ENCODE measurements around the gene ZNF444. TPM values are rescaled to one million over a fixed set of nuclear protein-coding genes. Genes with fewer than 3 reads are reported as not detected.
"Not testable (repeated sequence)": the region's sequence is repeated elsewhere in the genome, so short reads cannot be mapped to it uniquely, and the experiment has no call there.

The ZNF444 gene
- total RNA-seq, 4 donors from 2014 or later = 5.3 to 38.9 (median 21.0) TPM

GRCh38 chr19:56177564-56178243 is 36.6 kb downstream of the ZNF444 start:
- Histone ChIP-seq H3K4me1 (no peaks in the 10 kb centered on the region), H3K36me3 (no peaks in the 10 kb centered on the region), H3K4me3 (no peak overlapping the region), H3K27me3 (no peaks in the 10 kb centered on the region), H3K9me3 (no peaks in the 10 kb centered on the region), H3K27ac (no peak overlapping the region)
- DNase-seq = no peak
- no peak for TF ChIP-seq POLR2A (IDR thresholded peaks at IDR 0.05)
- no peak for TF ChIP-seq CTCF (IDR thresholded peaks at IDR 0.05)
- intact Hi-C loops (cut with DNase I; ENCODE audit: low total_unique reads) = no loop called here

GRCh38 chr19:56189785-56190184 is 48.7 kb downstream of the ZNF444 start:
- no peak for TF ChIP-seq POLR2A (IDR thresholded peaks at IDR 0.05)
- no peak for TF ChIP-seq CTCF (IDR thresholded peaks at IDR 0.05)
- Histone ChIP-seq H3K4me3 (no peak overlapping the region), H3K4me1 (no peaks in the 10 kb centered on the region), H3K27ac (no peak overlapping the region), H3K27me3 (no peaks in the 10 kb centered on the region), H3K36me3 (no peaks in the 10 kb centered on the region), H3K9me3 (no peaks in the 10 kb centered on the region)
- DNase-seq = no peak
- intact Hi-C loops (cut with DNase I; ENCODE audit: low total_unique reads) = no loop called here

- no peak for DNase-seq
- no peaks in the 10 kb centered on the region for H3K27me3 ChIP-seq
- H3K4me1 ChIP-seq = no peaks in the 10 kb centered on the region
- H3K36me3 ChIP-seq = no peaks in the 10 kb centered on the region
- H3K27ac ChIP-seq = no peak overlapping the region
- H3K4me3 ChIP-seq = no peak overlapping the region
- no peaks in the 10 kb centered on the region for H3K9me3 ChIP-seq
- intact Hi-C loops (cut with DNase I; ENCODE audit: low total_unique reads) = no loop called here
- TF ChIP-seq CTCF (IDR thresholded peaks at IDR 0.05) = no peak
- no peak for TF ChIP-seq POLR2A (IDR thresholded peaks at IDR 0.05)
Observed at GRCh38 chr19:56191115-56191514, 50.0 kb downstream of the ZNF444 start.

DNA sequence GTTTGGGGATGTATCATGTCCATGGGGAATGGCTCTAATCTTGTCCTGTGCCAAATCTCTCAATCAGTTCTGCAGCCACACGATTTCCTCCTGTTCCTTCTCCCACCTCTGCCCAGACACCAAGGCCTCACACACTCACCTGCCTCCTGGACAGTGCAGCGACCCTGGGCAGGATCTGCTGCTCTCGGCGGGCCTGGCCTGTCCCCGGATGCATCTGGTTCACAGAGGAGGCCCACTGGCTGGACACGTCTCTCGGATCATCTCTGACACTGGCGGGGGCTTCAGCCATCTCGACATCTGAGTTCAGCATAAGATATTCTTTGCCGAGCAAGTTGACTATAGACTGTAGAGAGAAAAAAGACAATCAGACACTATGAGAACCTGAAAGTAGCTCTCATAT is 50.6 kb downstream of the ZNF444 start:
- TF ChIP-seq POLR2A (IDR thresholded peaks at IDR 0.05) (no peak), CTCF (IDR thresholded peaks at IDR 0.05) (no peak)
- H3K27me3 ChIP-seq = no peaks in the 10 kb centered on the region
- intact Hi-C loops (cut with DNase I; ENCODE audit: low total_unique reads) = no loop called here
- H3K4me1 ChIP-seq = no peaks in the 10 kb centered on the region
- no peak overlapping the region for H3K27ac ChIP-seq
- DNase-seq = no peak
- H3K36me3 ChIP-seq = no peaks in the 10 kb centered on the region
- H3K9me3 ChIP-seq = no peaks in the 10 kb centered on the region
- no peak overlapping the region for H3K4me3 ChIP-seq

GRCh38 chr19:56193981-56194640 is 53.0 kb downstream of the ZNF444 start:
- no peak for DNase-seq
- H3K27ac ChIP-seq = no peak overlapping the region
- TF ChIP-seq CTCF (IDR thresholded peaks at IDR 0.05) (no peak), POLR2A (IDR thresholded peaks at IDR 0.05) (no peak)
- H3K36me3 ChIP-seq = no peaks in the 10 kb centered on the region
- no peaks in the 10 kb centered on the region for H3K9me3 ChIP-seq
- intact Hi-C loops (cut with DNase I; ENCODE audit: low total_unique reads) = no loop called here
- H3K4me1 ChIP-seq = no peaks in the 10 kb centered on the region
- no peak overlapping the region for H3K4me3 ChIP-seq
- no peaks in the 10 kb centered on the region for H3K27me3 ChIP-seq

DNA sequence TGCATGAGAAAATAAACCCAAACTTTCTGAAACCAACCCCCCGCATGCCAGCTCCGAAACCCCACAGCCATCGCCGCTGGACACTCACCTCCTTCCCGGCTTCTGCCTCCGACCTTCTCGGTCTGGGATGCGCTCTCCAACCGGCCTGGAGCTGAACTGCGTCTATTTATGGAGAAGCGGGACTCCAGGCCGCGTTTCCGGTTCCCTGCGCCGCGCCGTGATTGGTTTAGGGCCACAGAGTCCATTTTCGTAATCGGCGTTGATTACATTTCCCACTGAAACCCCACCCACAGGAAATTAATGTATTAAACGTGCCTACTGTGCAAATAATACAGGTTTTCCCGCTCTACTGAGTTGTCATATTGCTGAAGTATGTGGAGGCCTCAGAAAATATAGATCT is 56.6 kb downstream of the ZNF444 start, which contains the start of gene ZSCAN5B:
Gene ZSCAN5B (minus strand): TSS at position 138 of the 400 bp plus-strand sequence. CDS start 4,731 bp downstream, outside the sequence.
- H3K9me3 ChIP-seq; H3K4me1 ChIP-seq; H3K4me3 ChIP-seq; H3K36me3 ChIP-seq; H3K27ac ChIP-seq; H3K27me3 ChIP-seq; DNase-seq; intact Hi-C loops (cut with DNase I; ENCODE audit: low total_unique reads): not testable (repeated sequence)
